MCF 10A (cell line): ENCODE data around the gene TMEM14A. TPM values are rescaled to one million over a fixed set of nuclear protein-coding genes. Genes with fewer than 3 reads are reported as not detected.
A peak's percentile ranks its signal among the peaks of the same experiment; 100 is the strongest.

ENCODE experiments used
- BruUV-seq: library from RNA; stranded (reverse); fragments of 400-500 nt; replicated peaks from 2 replicates; lab custom pipeline; 2021; lab: Mats Ljungman, UMichigan
- CTCF ChIA-PET: fragments of 300-600 bp; sonication (Branson Sonifier 250); formaldehyde crosslinking; extraction: SDS; loops from one replicate; lab custom pipeline; 2021; ENCODE audit warnings: antibody characterized with exemption, inconsistent platforms; lab: Yijun Ruan, JAX
- POLR2A ChIA-PET: fragments of 300-600, 350-650 bp; sonication (Branson Sonifier 250); formaldehyde crosslinking; extraction: SDS; loops from one replicate; lab custom pipeline; 2020; ENCODE audit warnings: antibody characterized with exemption, inconsistent platforms; lab: Yijun Ruan, JAX
- DNase-seq: peaks from one replicate; pipeline ENCODE4 v3.0.0-alpha.2; 2018; ENCODE audit not compliant: unreplicated experiment
- H3K27ac Mint-ChIP-seq: one replicate; pipeline ENCODE4 v1.8.0; 2022; ENCODE audit warnings: mild to moderate bottlenecking, low read depth, mixed read lengths; ENCODE audit not compliant: unreplicated experiment
- H3K27me3 Mint-ChIP-seq: one replicate; pipeline ENCODE4 v1.8.0; 2022; ENCODE audit warnings: mixed read lengths; ENCODE audit not compliant: insufficient read depth, unreplicated experiment
- H3K36me3 Mint-ChIP-seq: one replicate; pipeline ENCODE4 v1.8.0; 2022; ENCODE audit warnings: mild to moderate bottlenecking, moderate library complexity, mixed read lengths; ENCODE audit not compliant: insufficient read depth, unreplicated experiment
- H3K4me1 Mint-ChIP-seq: one replicate; pipeline ENCODE4 v1.8.0; 2022; ENCODE audit warnings: mixed read lengths; ENCODE audit not compliant: insufficient read depth, unreplicated experiment
- H3K4me3 Mint-ChIP-seq: one replicate; pipeline ENCODE4 v1.8.0; 2022; ENCODE audit warnings: mild to moderate bottlenecking, moderate library complexity, mixed read lengths; ENCODE audit not compliant: unreplicated experiment
- H3K9me3 Mint-ChIP-seq: one replicate; pipeline ENCODE4 v1.8.0; 2022; ENCODE audit warnings: mixed read lengths; ENCODE audit not compliant: unreplicated experiment
- intact Hi-C: fragments of 100-400 bp; cut with micrococcal nuclease; formaldehyde crosslinking; loops from 2 replicates; pipeline ENCODE4 v1.14.1; 2022
- total RNA-seq: library from RNA; stranded (reverse); gene quantifications from 2 replicates; pipeline ENCODE4 v1.2.3, GENCODE V29; 2022
- TF ChIP-seq, protein P1 (sequence below): fragments of 200-600 bp; IDR thresholded peaks from one replicate; pipeline ENCODE4 v1.8.0; 2022; ENCODE audit warnings: antibody characterized with exemption, mild to moderate bottlenecking; ENCODE audit not compliant: unreplicated experiment

Gene TMEM14A
- total RNA-seq, 1 experiment from 2014 or later, result 15.6 TPM

DNA sequence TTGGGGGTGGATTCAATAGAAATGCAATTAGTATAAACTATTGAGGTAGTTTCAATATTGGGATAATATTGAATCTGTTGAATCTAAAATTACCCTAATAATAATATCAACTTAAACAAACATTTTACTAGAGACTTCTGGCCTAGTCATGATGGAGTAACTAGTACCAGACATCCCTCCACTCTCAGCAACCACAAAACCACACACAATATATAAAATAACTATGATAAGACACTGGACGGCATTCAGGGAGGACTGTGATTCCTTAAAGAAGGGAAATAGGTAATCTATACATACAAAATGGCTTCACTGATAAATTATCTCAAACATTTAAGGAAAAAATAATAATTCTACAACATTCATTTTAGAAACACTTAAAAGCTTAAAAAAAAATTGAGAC lies 38.9 kb upstream of the TMEM14A start:
- ChIA-PET POLR2A (no interaction called here), CTCF (no interaction called here)
- no TSS peak for BruUV-seq
- no peaks in the 10 kb centered on the region for H3K36me3 Mint-ChIP-seq
- H3K27me3 Mint-ChIP-seq, result no peaks in the 10 kb centered on the region
- H3K4me1 Mint-ChIP-seq, result no peaks in the 10 kb centered on the region
- no peak overlapping the region for H3K27ac Mint-ChIP-seq
- H3K4me3 Mint-ChIP-seq, result no peak overlapping the region
- TF ChIP-seq, protein P1, sequence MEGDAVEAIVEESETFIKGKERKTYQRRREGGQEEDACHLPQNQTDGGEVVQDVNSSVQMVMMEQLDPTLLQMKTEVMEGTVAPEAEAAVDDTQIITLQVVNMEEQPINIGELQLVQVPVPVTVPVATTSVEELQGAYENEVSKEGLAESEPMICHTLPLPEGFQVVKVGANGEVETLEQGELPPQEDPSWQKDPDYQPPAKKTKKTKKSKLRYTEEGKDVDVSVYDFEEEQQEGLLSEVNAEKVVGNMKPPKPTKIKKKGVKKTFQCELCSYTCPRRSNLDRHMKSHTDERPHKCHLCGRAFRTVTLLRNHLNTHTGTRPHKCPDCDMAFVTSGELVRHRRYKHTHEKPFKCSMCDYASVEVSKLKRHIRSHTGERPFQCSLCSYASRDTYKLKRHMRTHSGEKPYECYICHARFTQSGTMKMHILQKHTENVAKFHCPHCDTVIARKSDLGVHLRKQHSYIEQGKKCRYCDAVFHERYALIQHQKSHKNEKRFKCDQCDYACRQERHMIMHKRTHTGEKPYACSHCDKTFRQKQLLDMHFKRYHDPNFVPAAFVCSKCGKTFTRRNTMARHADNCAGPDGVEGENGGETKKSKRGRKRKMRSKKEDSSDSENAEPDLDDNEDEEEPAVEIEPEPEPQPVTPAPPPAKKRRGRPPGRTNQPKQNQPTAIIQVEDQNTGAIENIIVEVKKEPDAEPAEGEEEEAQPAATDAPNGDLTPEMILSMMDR, result no peak
- H3K9me3 Mint-ChIP-seq, result no peaks in the 10 kb centered on the region
- intact Hi-C loops, result no loop called here
- no peak for DNase-seq

DNA sequence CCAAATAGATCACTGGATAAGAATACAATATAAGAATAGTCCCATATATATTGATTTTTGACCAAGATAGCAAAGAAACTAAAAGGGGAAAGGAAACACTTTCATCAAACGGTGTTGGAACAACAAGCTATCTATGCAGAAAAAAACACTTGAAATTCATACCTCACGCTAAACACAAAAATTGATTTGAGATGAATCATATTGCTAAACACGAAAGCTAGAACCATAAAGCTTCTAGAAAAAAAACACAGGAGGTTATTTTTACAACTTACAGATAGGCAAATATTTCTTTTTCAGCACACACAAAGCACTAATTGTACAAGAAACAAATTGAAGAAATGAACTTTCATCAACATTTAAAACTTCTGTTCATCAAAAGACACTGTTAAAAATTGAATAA lies 36.7 kb upstream of the TMEM14A start:
- DNase-seq, result no peak
- BruUV-seq, result no TSS peak
- TF ChIP-seq, protein P1, result no peak
- Mint-ChIP-seq H3K9me3 (no peaks in the 10 kb centered on the region), H3K36me3 (no peaks in the 10 kb centered on the region), H3K27me3 (peaks cover under 1% of the 10 kb centered on the region), H3K4me1 (no peaks in the 10 kb centered on the region), H3K27ac (peak overlapping the region; percentile 23), H3K4me3 (no peak overlapping the region)
- ChIA-PET POLR2A (interaction anchor here (0.7 to 1.1 kb wide), 4 partner anchors 12 to 20 kb away, joined by 3 to 4 read pairs (median 3); no protein-coding TSS in a partner anchor), CTCF (interaction anchor here (0.6 to 3.2 kb wide), 4 partner anchors 15 to 708 kb away, joined by 3 to 24 read pairs (median 4); no protein-coding TSS in a partner anchor)
- intact Hi-C loops, result no loop called here

DNA sequence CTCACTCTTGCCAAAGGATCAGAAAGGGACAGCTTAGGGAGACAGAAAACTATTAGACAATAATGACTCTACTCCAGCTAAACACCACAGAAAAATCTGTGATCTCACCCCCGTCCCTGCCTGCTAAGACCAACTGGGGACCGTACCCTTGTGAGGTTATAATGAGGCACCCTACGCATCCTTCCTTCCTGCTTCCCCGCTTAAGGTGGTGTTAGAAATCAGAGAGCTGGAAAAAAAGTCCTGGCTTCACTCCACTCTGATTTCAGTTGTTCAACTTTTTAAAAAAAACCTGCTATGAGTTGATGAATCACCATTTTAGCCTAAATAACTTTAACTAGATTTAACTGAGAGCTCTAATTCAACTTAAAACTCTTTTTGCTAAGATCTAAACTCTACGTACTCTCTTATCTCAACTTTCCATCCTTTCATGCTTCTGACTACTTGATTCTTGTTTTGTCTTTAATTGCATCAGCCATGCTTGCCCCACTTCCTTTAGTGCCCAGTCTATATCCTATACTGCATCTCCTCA lies 35.8 kb upstream of the TMEM14A start:
- ChIA-PET CTCF (interaction anchor here (0.6 to 3.2 kb wide), 7 partner anchors 14 to 227 kb away, joined by 3 to 24 read pairs (median 4); no protein-coding TSS in a partner anchor), POLR2A (interaction anchor here (0.7 to 1.1 kb wide), 5 partner anchors 13 to 194 kb away, joined by 3 to 4 read pairs (median 3); no protein-coding TSS in a partner anchor)
- no peak for DNase-seq
- Mint-ChIP-seq H3K4me3 (no peak overlapping the region), H3K27ac (no peak overlapping the region), H3K27me3 (peaks cover 9% of the 10 kb centered on the region), H3K9me3 (no peaks in the 10 kb centered on the region), H3K36me3 (no peaks in the 10 kb centered on the region), H3K4me1 (no peaks in the 10 kb centered on the region)
- intact Hi-C loops, result no loop called here
- TF ChIP-seq, protein P1, result no peak
- no TSS peak for BruUV-seq

DNA sequence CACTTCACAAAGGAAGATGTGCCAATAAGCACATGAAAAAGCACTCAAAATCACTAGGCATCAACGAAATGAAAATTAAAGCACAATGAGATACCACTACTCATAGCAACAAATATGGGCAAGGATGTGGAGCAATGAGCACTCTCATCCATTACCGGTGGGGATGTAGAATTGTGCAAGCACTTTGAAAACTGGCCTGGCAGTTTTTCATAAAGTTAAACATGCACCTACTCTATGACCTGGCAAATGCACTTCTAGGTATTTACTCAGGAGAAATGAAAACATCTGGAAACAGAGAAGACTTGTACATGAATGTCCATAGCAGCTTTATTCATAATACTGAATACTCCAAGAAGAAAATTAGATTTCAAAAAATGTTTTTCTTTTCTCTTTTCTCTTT lies 34.1 kb upstream of the TMEM14A start:
- DNase-seq, result no peak
- no peak overlapping the region for H3K4me3 Mint-ChIP-seq
- ChIA-PET POLR2A (interaction anchor here (1.2 kb wide), 1 partner anchor 15 kb away, joined by 3 read pairs; no protein-coding TSS in a partner anchor), CTCF (interaction anchor here (0.6 to 0.8 kb wide), 2 partner anchors 44 to 106 kb away, joined by 3 to 4 read pairs; no protein-coding TSS in a partner anchor)
- H3K9me3 Mint-ChIP-seq, result no peaks in the 10 kb centered on the region
- TF ChIP-seq, protein P1, result no peak
- no peaks in the 10 kb centered on the region for H3K36me3 Mint-ChIP-seq
- H3K4me1 Mint-ChIP-seq, result no peaks in the 10 kb centered on the region
- intact Hi-C loops, result no loop called here
- no TSS peak for BruUV-seq
- H3K27ac Mint-ChIP-seq, result no peak overlapping the region
- peaks cover 27% of the 10 kb centered on the region for H3K27me3 Mint-ChIP-seq
